ENCODE data around the gene RIT1. TPM values are rescaled to one million over a fixed set of nuclear protein-coding genes. Genes with fewer than 3 reads are reported as not detected.

Gene RIT1
- total RNA-seq, 2 donors from 2014 or later, result 26.0 to 39.2 TPM

DNA sequence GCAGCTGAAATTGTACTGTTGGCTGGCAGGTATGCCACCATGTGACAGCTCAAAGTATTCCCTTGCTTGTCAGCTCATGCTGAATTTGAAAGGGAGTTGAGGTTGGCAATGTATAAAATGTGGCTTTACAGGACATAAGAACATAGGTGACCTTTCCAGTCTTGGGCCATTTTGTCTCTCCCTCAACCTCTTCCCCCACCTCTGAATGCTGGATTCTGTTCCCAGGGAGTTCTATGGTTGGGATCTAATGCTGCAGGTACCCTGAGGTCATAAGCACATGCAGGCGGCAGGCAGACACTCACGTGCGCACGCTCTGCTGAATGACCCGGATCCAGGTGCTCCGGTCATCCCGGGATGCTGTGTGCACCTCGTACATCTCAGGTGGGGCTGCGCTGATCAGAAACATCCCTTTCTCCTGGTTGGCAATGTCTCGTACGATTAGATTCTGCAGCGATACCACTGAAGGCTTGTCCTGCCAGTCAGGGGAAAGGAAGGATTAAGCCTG, 46.3 kb upstream of the RIT1 start:
- DNase-seq, result no peak
- Histone ChIP-seq H3K9me3 (ENCODE audit: control insufficient read depth, low read length) (no peaks in the 10 kb centered on the region), H3K4me1 (ENCODE audit: control insufficient read depth, insufficient read depth, low read length) (peaks cover 8% of the 10 kb centered on the region), H3K27me3 (ENCODE audit: control insufficient read depth, insufficient read depth, low read length, poor library complexity, severe bottlenecking) (no peaks in the 10 kb centered on the region), H3K9ac (ENCODE audit: extremely low read depth, low read length, poor library complexity, severe bottlenecking) (no peak overlapping the region), H3K4me3 (ENCODE audit: low read length) (no peak overlapping the region), H3K36me3 (ENCODE audit: control insufficient read depth, insufficient read depth, low read length) (peaks cover 95% of the 10 kb centered on the region), H3K27ac (ENCODE audit: low read depth, low read length) (no peak overlapping the region)
- WGBS, 2 experiments (ENCODE audit: insufficient coverage in 1 of 2, insufficient read length in 1 of 2), result 96 to 97% methylated on average over 12 of the region's 12 CpGs
- Mint-ChIP-seq H3K36me3 (ENCODE audit: low read depth) (peaks cover 81% of the 10 kb centered on the region), H3K27me3 (ENCODE audit: insufficient read depth) (no peaks in the 10 kb centered on the region), H3K27ac (no peak overlapping the region), H3K4me3 (no peak overlapping the region), H3K4me1 (no peaks in the 10 kb centered on the region), H3K9me3 (no peaks in the 10 kb centered on the region)
- TF ChIP-seq CTCF (conservative IDR thresholded peaks at IDR 0.05), result no peak

DNA sequence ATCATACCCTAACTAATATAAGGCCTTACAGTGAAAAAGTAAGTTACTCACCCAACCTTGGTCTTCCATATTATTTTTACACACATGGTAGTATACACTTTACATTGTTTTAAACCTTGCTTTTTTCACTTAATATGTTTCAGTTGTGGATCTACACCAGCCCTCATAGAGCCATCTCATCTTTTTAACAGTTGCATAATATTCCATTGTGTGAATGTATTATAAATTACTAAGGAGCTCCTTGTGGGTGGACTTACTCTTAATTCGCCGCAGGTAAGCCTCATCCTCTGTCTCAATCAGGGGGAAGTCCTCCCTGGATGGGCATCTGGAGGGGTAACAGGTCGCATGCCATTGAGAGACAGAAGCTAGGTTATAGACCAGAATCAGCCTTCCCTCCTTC, 43.5 kb upstream of the RIT1 start:
- Mint-ChIP-seq H3K36me3 (ENCODE audit: low read depth) (peaks cover 77% of the 10 kb centered on the region), H3K27ac (no peak overlapping the region), H3K9me3 (no peaks in the 10 kb centered on the region), H3K27me3 (ENCODE audit: insufficient read depth) (no peaks in the 10 kb centered on the region), H3K4me1 (no peaks in the 10 kb centered on the region), H3K4me3 (no peak overlapping the region)
- TF ChIP-seq CTCF (conservative IDR thresholded peaks at IDR 0.05), result no peak
- no peak overlapping the region for H3K4me3 ChIP-seq (ENCODE audit: low read length)
- H3K36me3 ChIP-seq (ENCODE audit: control insufficient read depth, insufficient read depth, low read length), result peaks cover 94% of the 10 kb centered on the region
- no peak overlapping the region for H3K27ac ChIP-seq (ENCODE audit: low read depth, low read length)
- H3K9ac ChIP-seq (ENCODE audit: extremely low read depth, low read length, poor library complexity, severe bottlenecking), result no peak overlapping the region
- no peaks in the 10 kb centered on the region for H3K9me3 ChIP-seq (ENCODE audit: control insufficient read depth, low read length)
- WGBS, 2 experiments (ENCODE audit: insufficient coverage in 1 of 2, insufficient read length in 1 of 2), result 99 to 100% methylated on average over 1 to 3 of the region's 3 CpGs
- no peaks in the 10 kb centered on the region for H3K4me1 ChIP-seq (ENCODE audit: control insufficient read depth, insufficient read depth, low read length)
- H3K27me3 ChIP-seq (ENCODE audit: control insufficient read depth, insufficient read depth, low read length, poor library complexity, severe bottlenecking), result no peaks in the 10 kb centered on the region
- DNase-seq, result no peak

DNA sequence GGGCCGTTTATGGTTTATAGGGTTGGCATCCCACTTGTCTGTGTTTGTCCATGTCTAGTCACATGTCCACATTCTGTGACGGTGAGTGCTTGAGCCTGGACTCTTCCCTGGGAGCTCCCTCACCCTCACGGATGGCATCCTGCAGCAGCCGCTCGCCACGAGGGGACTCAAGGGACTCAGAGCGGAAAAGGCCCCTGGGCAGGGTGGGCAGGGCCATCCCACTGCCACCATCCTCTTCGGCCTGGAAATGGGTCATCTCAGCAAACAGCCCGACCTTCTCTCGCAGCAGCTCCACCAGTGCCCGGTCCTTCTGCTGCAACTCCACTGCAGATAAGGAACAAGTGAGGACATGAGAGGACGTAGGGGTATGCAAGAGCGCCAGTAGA, 41.3 kb upstream of the RIT1 start:
- no peak overlapping the region for H3K4me3 Mint-ChIP-seq
- Histone ChIP-seq H3K27me3 (ENCODE audit: control insufficient read depth, insufficient read depth, low read length, poor library complexity, severe bottlenecking) (no peaks in the 10 kb centered on the region), H3K9me3 (ENCODE audit: control insufficient read depth, low read length) (no peaks in the 10 kb centered on the region), H3K27ac (ENCODE audit: low read depth, low read length) (no peak overlapping the region), H3K4me3 (ENCODE audit: low read length) (no peak overlapping the region), H3K4me1 (ENCODE audit: control insufficient read depth, insufficient read depth, low read length) (no peaks in the 10 kb centered on the region), H3K9ac (ENCODE audit: extremely low read depth, low read length, poor library complexity, severe bottlenecking) (no peak overlapping the region), H3K36me3 (ENCODE audit: control insufficient read depth, insufficient read depth, low read length) (peaks cover 89% of the 10 kb centered on the region)
- no peak for DNase-seq
- no peaks in the 10 kb centered on the region for H3K27me3 Mint-ChIP-seq (ENCODE audit: insufficient read depth)
- no peak overlapping the region for H3K27ac Mint-ChIP-seq
- TF ChIP-seq CTCF (conservative IDR thresholded peaks at IDR 0.05), result no peak
- 94 to 96% methylated on average over 7 to 13 of the region's 13 CpGs for WGBS, 2 experiments (ENCODE audit: insufficient coverage in 1 of 2, insufficient read length in 1 of 2)
- H3K9me3 Mint-ChIP-seq, result no peaks in the 10 kb centered on the region
- peaks cover 67% of the 10 kb centered on the region for H3K36me3 Mint-ChIP-seq (ENCODE audit: low read depth)
- H3K4me1 Mint-ChIP-seq, result no peaks in the 10 kb centered on the region
